Sigmoid colon (tissue), 4 donors: Measurements from ENCODE around the gene TUBGCP4.

Experiments
- EP300 ChIP-seq, 4 donors: sonication (generic); formaldehyde crosslinking; IDR thresholded peaks; one replicate each; pipeline ENCODE4 v1.6.1; 2017; ENCODE audit warnings: antibody characterized with exemption in 4 of 4
- POLR2A ChIP-seq, 2 donors: fragments of 450-650 bp; IDR thresholded peaks; one replicate each; pipeline ENCODE4 v1.6.1; 2016; ENCODE audit warnings: antibody characterized with exemption in 2 of 2, mild to moderate bottlenecking in 2 of 2, moderate library complexity in 2 of 2
- POLR2AphosphoS5 ChIP-seq, 4 donors: sonication (generic); formaldehyde crosslinking; IDR thresholded peaks; one replicate each; pipeline ENCODE4 v1.6.1; 2017; ENCODE audit warnings: antibody characterized with exemption in 4 of 4
- TF ChIP-seq, protein P1 (sequence below), 4 experiments: fragments of 450-650 bp in 3 of 4; fragments of 200-600 bp in 1 of 4; IDR thresholded peaks; one replicate each; pipeline ENCODE4 v1.5.1; 2016 to 2019; ENCODE audit warnings: antibody characterized with exemption in 4 of 4, mild to moderate bottlenecking in 3 of 4, moderate library complexity in 2 of 4

DNA sequence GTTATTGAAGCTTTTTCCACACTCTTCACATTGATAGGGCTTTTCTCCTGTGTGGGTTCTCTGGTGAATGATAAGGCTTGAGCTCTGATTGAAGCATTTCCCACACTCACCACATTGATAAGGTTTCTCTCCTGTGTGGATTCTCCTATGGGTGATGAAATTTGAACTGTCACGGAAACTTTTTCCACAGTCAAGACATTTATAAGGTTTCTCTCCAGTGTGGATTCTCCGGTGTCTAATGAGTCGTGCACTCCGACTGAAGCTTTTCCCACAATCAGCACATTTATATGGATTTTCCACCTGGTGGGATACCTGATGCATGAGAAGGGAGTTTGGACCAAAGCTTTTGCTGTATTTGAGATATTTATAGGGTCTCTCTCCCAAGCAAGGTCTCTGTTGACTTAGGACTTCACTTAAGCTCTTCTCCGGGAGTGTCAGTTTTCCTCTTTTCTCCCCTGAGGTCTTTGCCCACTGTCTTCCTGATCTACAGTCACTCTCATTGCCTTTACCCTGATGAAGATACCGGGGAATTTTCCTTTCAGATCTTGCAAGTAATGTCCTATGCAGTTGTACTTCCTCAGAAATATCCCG, 9.5 kb upstream of the TUBGCP4 start:
- TF ChIP-seq, protein P1, sequence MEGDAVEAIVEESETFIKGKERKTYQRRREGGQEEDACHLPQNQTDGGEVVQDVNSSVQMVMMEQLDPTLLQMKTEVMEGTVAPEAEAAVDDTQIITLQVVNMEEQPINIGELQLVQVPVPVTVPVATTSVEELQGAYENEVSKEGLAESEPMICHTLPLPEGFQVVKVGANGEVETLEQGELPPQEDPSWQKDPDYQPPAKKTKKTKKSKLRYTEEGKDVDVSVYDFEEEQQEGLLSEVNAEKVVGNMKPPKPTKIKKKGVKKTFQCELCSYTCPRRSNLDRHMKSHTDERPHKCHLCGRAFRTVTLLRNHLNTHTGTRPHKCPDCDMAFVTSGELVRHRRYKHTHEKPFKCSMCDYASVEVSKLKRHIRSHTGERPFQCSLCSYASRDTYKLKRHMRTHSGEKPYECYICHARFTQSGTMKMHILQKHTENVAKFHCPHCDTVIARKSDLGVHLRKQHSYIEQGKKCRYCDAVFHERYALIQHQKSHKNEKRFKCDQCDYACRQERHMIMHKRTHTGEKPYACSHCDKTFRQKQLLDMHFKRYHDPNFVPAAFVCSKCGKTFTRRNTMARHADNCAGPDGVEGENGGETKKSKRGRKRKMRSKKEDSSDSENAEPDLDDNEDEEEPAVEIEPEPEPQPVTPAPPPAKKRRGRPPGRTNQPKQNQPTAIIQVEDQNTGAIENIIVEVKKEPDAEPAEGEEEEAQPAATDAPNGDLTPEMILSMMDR (IDR thresholded peaks at IDR 0.05), result no peak
- TF ChIP-seq POLR2A (IDR thresholded peaks at IDR 0.05), result no peak
- TF ChIP-seq EP300 (IDR thresholded peaks at IDR 0.05), result no peak
- no peak for TF ChIP-seq POLR2AphosphoS5 (IDR thresholded peaks at IDR 0.05)
